GM23248 (cell line): ENCODE data around the gene BRK1.
"Not testable (repeated sequence)": the region's sequence is repeated elsewhere in the genome, so short reads cannot be mapped to it uniquely, and the experiment has no call there.

Experiments
- EZH2 ChIP-seq: fragments of 200-600 bp; sonication (generic); IDR thresholded peaks from 2 replicates; pipeline ENCODE4 v1.6.1; 2018; ENCODE audit warnings: antibody characterized with exemption, mild to moderate bottlenecking; ENCODE audit not compliant: insufficient read depth, poor library complexity, severe bottlenecking
- EZH2phosphoT487 ChIP-seq: fragments of 200-600 bp; sonication (generic); IDR thresholded peaks from 2 replicates; pipeline ENCODE4 v1.6.1; 2018; ENCODE audit warnings: antibody characterized with exemption, moderate library complexity, mild to moderate bottlenecking, low read depth; ENCODE audit not compliant: insufficient read depth

DNA sequence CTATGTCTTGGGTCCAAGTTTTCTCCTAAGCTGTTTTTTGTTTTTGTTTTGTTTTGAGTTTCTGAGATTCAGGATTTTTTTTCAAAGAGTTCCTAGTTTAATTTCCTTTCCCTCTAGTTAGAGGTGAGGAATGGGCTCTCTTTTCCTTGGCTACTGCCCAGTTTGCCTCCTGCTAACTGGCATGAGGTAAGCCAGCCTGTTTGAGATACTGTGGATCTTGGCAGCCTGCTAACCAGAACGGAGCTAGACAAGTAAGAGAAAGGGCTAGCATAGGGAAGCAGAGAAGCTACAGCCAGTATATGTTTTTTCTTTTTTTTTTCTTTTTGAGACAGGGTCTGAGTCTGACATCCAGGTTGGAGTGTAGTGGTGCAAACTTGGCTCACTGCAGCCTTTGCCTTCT is 24.7 kb upstream of the BRK1 start:
- TF ChIP-seq EZH2, EZH2phosphoT487: not testable (repeated sequence)
